ENCODE measurements around the gene PALLD. TPM values are rescaled to one million over a fixed set of nuclear protein-coding genes. Genes with fewer than 3 reads are reported as not detected.

The PALLD gene
- total RNA-seq, 1 experiment from 2014 or later: 18.3 TPM

GRCh38 chr4:168564023-168564422 is 67.2 kb downstream of the PALLD start:
- Histone ChIP-seq H4K20me1 (ENCODE audit: control insufficient read depth, insufficient read depth, insufficient read length) (no peaks in the 10 kb centered on the region), H2BK12ac (ENCODE audit: insufficient read length, low read depth, low read length) (no peak overlapping the region), H2AFZ (ENCODE audit: low read length) (no peak overlapping the region), H4K8ac (replicated peaks; ENCODE audit: insufficient read length, low read depth, low read length) (no peak overlapping the region), H2AK5ac (ENCODE audit: insufficient read length, low read length) (no peak overlapping the region), H2BK15ac (ENCODE audit: low read depth, low read length) (no peak overlapping the region), H4K91ac (ENCODE audit: insufficient read length, low read depth, low read length) (no peak overlapping the region), H3K4me2 (ENCODE audit: insufficient read depth, insufficient read length, low read length) (no peak overlapping the region), H3K18ac (ENCODE audit: insufficient read length, low read depth, low read length) (no peak overlapping the region), H3K4ac (ENCODE audit: low read depth, low read length) (no peak overlapping the region), H3K9me3 (ENCODE audit: control insufficient read depth, low read depth, low read length) (no peaks in the 10 kb centered on the region), H3K23me2 (ENCODE audit: insufficient read length, low read depth, low read length, poor library complexity, severe bottlenecking) (no peaks in the 10 kb centered on the region), H4K5ac (ENCODE audit: insufficient read length, low read depth, low read length) (no peak overlapping the region), H3K9ac (ENCODE audit: extremely low read depth, insufficient read length, low read length) (no peak overlapping the region), H2BK20ac (ENCODE audit: low read depth, low read length, poor library complexity, severe bottlenecking) (no peak overlapping the region), H3K56ac (ENCODE audit: insufficient read length, low read depth, low read length) (no peak overlapping the region), H2BK5ac (ENCODE audit: insufficient read length, low read length) (no peak overlapping the region), H3K14ac (ENCODE audit: insufficient read depth, low read length) (no peak overlapping the region), H3K79me1 (ENCODE audit: insufficient read depth, low read depth, low read length, poor library complexity, severe bottlenecking) (no peaks in the 10 kb centered on the region), H3K79me2 (ENCODE audit: insufficient read depth, low read length) (no peaks in the 10 kb centered on the region), H3K23ac (ENCODE audit: insufficient read length, low read depth, low read length) (no peak overlapping the region), H3K4me1 (ENCODE audit: insufficient read depth, low read length) (no peaks in the 10 kb centered on the region; the same call in 1 of the 2 replicates), H3T11ph (ENCODE audit: low read length) (no peak overlapping the region), H2BK120ac (ENCODE audit: low read depth, low read length, poor library complexity, severe bottlenecking) (no peak overlapping the region), H3K27me3 (ENCODE audit: insufficient read depth, low read length) (no peaks in the 10 kb centered on the region), H3K27ac (ENCODE audit: insufficient read length, low read depth, low read length) (no peak overlapping the region)
- WGBS (ENCODE audit: extremely low coverage, insufficient read length, low lambda C conversion rate): 100% methylated on average over 1 of the region's 3 CpGs
- Mint-ChIP-seq H3K27me3 (ENCODE audit: low read depth) (peaks cover 10% of the 10 kb centered on the region), H3K27ac (no peak overlapping the region), H3K4me3 (no peak overlapping the region), H3K4me1 (peaks cover 8 to 10% of the 10 kb centered on the region in 2 experiments), H3K36me3 (ENCODE audit: insufficient read depth in 1 of 3, low read depth in 3 of 3) (no peaks in the 10 kb centered on the region), H3K9me3 (no peaks in the 10 kb centered on the region)
- no peak for TF ChIP-seq CTCF (conservative IDR thresholded peaks at IDR 0.05)
- DNase-seq: no peak

Data from H9 (cell line).